Measurements from ENCODE around the gene TOR3A. TPM values are rescaled to one million over a fixed set of nuclear protein-coding genes. Genes with fewer than 3 reads are reported as not detected.

TOR3A gene
- total RNA-seq, 1 experiment from 2014 or later, result 25.2 TPM

GRCh38 chr1:179082333-179082998, 596 bp downstream of the TOR3A start:
- H3K36me3 ChIP-seq (ENCODE audit: control insufficient read depth, insufficient read depth, low read length), result no peaks in the 10 kb centered on the region
- ChIA-PET POLR2A (interaction anchor here (1.6 kb wide), 1 partner anchor 211 kb away, joined by 4 read pairs; the partner anchor contains the start of gene SOAT1), CTCF (interaction anchor here (0.6 to 1.0 kb wide), 4 partner anchors 10 to 211 kb away, joined by 3 to 7 read pairs (median 3); partner anchors contain the start of gene SOAT1)
- intact Hi-C loops (cut with micrococcal nuclease; ENCODE audit: unreplicated experiment), result loop anchor here (1.0 to 10.0 kb wide), 4 partner anchors 287 to 1410 kb away; no protein-coding TSS in a partner anchor
- DNase-seq, result peak; percentile 49 to 51
- Mint-ChIP-seq H3K4me1 (ENCODE audit: low read depth, unreplicated experiment) (peaks cover 9% of the 10 kb centered on the region), H3K36me3 (ENCODE audit: insufficient read depth, unreplicated experiment) (peaks cover 25% of the 10 kb centered on the region), H3K9me3 (ENCODE audit: unreplicated experiment) (no peaks in the 10 kb centered on the region), H3K4me3 (ENCODE audit: unreplicated experiment) (peak overlapping the region; percentile 98), H3K27ac (ENCODE audit: unreplicated experiment) (peak overlapping the region; percentile 96), H3K27me3 (ENCODE audit: insufficient read depth, unreplicated experiment) (no peaks in the 10 kb centered on the region)
- H3K4me1 ChIP-seq, result peaks cover 5% of the 10 kb centered on the region; the same call in 1 of the 2 replicates
- no peaks in the 10 kb centered on the region for H3K9me3 ChIP-seq
- no TSS peak for BruUV-seq (replicated peaks)
- no peaks in the 10 kb centered on the region for H3K27me3 ChIP-seq (replicated peaks; ENCODE audit: control insufficient read depth, insufficient read depth, low read length)
- TF ChIP-seq CTCF (IDR thresholded peaks at IDR 0.05; ENCODE audit: insufficient read depth in 1 of 2, low read depth in 1 of 2, low read length in 1 of 2, severe bottlenecking in 1 of 2, unreplicated experiment in 1 of 2), result no peak
- peak overlapping the region; percentile 97 for H3K4me3 ChIP-seq (ENCODE audit: low read depth, low read length)

- Histone ChIP-seq H3K4me1 (peaks cover 5% of the 10 kb centered on the region; the same call in 1 of the 2 replicates), H3K9me3 (no peaks in the 10 kb centered on the region), H3K4me3 (ENCODE audit: low read depth, low read length) (peak overlapping the region; percentile 97), H3K27me3 (replicated peaks; ENCODE audit: control insufficient read depth, insufficient read depth, low read length) (no peaks in the 10 kb centered on the region), H3K36me3 (ENCODE audit: control insufficient read depth, insufficient read depth, low read length) (no peaks in the 10 kb centered on the region; the same call in 1 of the 2 replicates)
- DNase-seq, result no peak
- peaks cover 9% of the 10 kb centered on the region for H3K4me1 Mint-ChIP-seq (ENCODE audit: low read depth, unreplicated experiment)
- no peaks in the 10 kb centered on the region for H3K9me3 Mint-ChIP-seq (ENCODE audit: unreplicated experiment)
- no peak for TF ChIP-seq CTCF (IDR thresholded peaks at IDR 0.05; ENCODE audit: insufficient read depth in 1 of 2, low read depth in 1 of 2, low read length in 1 of 2, severe bottlenecking in 1 of 2, unreplicated experiment in 1 of 2)
- intact Hi-C loops (cut with micrococcal nuclease; ENCODE audit: unreplicated experiment), result loop anchor here (1.0 to 10.0 kb wide), 4 partner anchors 286 to 1411 kb away; no protein-coding TSS in a partner anchor
- no peaks in the 10 kb centered on the region for H3K27me3 Mint-ChIP-seq (ENCODE audit: insufficient read depth, unreplicated experiment)
- ChIA-PET CTCF (interaction anchor here (0.9 to 1.0 kb wide), 2 partner anchors 38 to 211 kb away, joined by 3 read pairs; partner anchors contain the start of gene SOAT1), POLR2A (interaction anchor here (1.6 kb wide), 1 partner anchor 211 kb away, joined by 4 read pairs; the partner anchor contains the start of gene SOAT1)
- H3K27ac Mint-ChIP-seq (ENCODE audit: unreplicated experiment), result peak overlapping the region; percentile 96
- TSS peak; percentile 31 for BruUV-seq (replicated peaks)
- H3K4me3 Mint-ChIP-seq (ENCODE audit: unreplicated experiment), result peak overlapping the region; percentile 98
- H3K36me3 Mint-ChIP-seq (ENCODE audit: insufficient read depth, unreplicated experiment), result peaks cover 25% of the 10 kb centered on the region
Observed at GRCh38 chr1:179082999-179083335, 1.1 kb downstream of the TOR3A start.

- Histone ChIP-seq H3K4me1 (peaks cover 5% of the 10 kb centered on the region; the same call in 1 of the 2 replicates), H3K27me3 (replicated peaks; ENCODE audit: control insufficient read depth, insufficient read depth, low read length) (no peaks in the 10 kb centered on the region), H3K36me3 (ENCODE audit: control insufficient read depth, insufficient read depth, low read length) (no peaks in the 10 kb centered on the region; the same call in 1 of the 2 replicates), H3K4me3 (ENCODE audit: low read depth, low read length) (no peak overlapping the region), H3K9me3 (no peaks in the 10 kb centered on the region)
- no peaks in the 10 kb centered on the region for H3K9me3 Mint-ChIP-seq (ENCODE audit: unreplicated experiment)
- H3K36me3 Mint-ChIP-seq (ENCODE audit: insufficient read depth, unreplicated experiment), result peaks cover 27% of the 10 kb centered on the region
- CTCF ChIA-PET, result interaction anchor here (1.0 kb wide), 1 partner anchor 210 kb away, joined by 3 read pairs; the partner anchor contains the start of gene SOAT1
- TF ChIP-seq CTCF (IDR thresholded peaks at IDR 0.05; ENCODE audit: insufficient read depth in 1 of 2, low read depth in 1 of 2, low read length in 1 of 2, severe bottlenecking in 1 of 2, unreplicated experiment in 1 of 2), result no peak
- intact Hi-C loops (cut with micrococcal nuclease; ENCODE audit: unreplicated experiment), result loop anchor here (2.0 to 10.0 kb wide), 3 partner anchors 361 to 1411 kb away; no protein-coding TSS in a partner anchor
- BruUV-seq (replicated peaks), result no TSS peak
- H3K27ac Mint-ChIP-seq (ENCODE audit: unreplicated experiment), result no peak overlapping the region
- no peaks in the 10 kb centered on the region for H3K27me3 Mint-ChIP-seq (ENCODE audit: insufficient read depth, unreplicated experiment)
- no peak for DNase-seq
- H3K4me1 Mint-ChIP-seq (ENCODE audit: low read depth, unreplicated experiment), result peaks cover 9% of the 10 kb centered on the region
- POLR2A ChIA-PET, result no interaction called here
- peak overlapping the region; percentile 45 for H3K4me3 Mint-ChIP-seq (ENCODE audit: unreplicated experiment)
Observed at GRCh38 chr1:179083533-179083932, 1.7 kb downstream of the TOR3A start.
